GM12878 (cell line): Measurements from ENCODE around the gene CD2. TPM values are rescaled to one million over a fixed set of nuclear protein-coding genes. Genes with fewer than 3 reads are reported as not detected.

Experiments
- ATAC-seq: fragments of 200-7000 bp; cut with Tn5 transposase; 3 replicates; pipeline ENCODE4 v1.9.1; 2020; ENCODE audit warnings: mild to moderate bottlenecking, moderate library complexity
- BruUV-seq: library from RNA; stranded (reverse); fragments of 400-500 nt; replicated peaks from 2 replicates; lab custom pipeline; 2021; lab: Mats Ljungman, UMichigan
- CTCF ChIA-PET: fragments of 300-600 bp; sonication (Branson Sonifier 250); formaldehyde crosslinking; extraction: SDS; loops from one replicate; lab custom pipeline; 2021; ENCODE audit warnings: inconsistent platforms; lab: Yijun Ruan, JAX
- POLR2A ChIA-PET: fragments of 350-600 bp; formaldehyde crosslinking; extraction: SDS; loops from one replicate; lab custom pipeline; 2021; ENCODE audit warnings: inconsistent platforms; lab: Charles Lee
- RAD21 ChIA-PET: fragments of 300-600 bp; sonication (Branson Sonifier 250); formaldehyde crosslinking; loops from one replicate; lab custom pipeline; 2023; ENCODE audit warnings: antibody characterized with exemption; ENCODE audit not compliant: unreplicated experiment; lab: Charles Lee
- SMC1A ChIA-PET: fragments of 300-600 bp; sonication (Branson Sonifier 250); formaldehyde crosslinking; loops from one replicate; lab custom pipeline; 2023; ENCODE audit not compliant: unreplicated experiment, uncharacterized antibody; lab: Charles Lee
- DNase-seq: peaks from one replicate; pipeline ENCODE4 v3.0.0-alpha.2; 2011; ENCODE audit warnings: low read depth, low spot score
- FAIRE-seq: peaks from 3 replicates; lab custom pipeline; 2011; peaks lifted over from hg19 to GRCh38; lab: Jason Lieb, UNC
- H2AFZ ChIP-seq: 2 replicates; pipeline ENCODE4 v1.6.0; 2011; ENCODE audit warnings: low read depth, low read length, control low read depth; ENCODE audit not compliant: control insufficient read depth
- H3K27ac ChIP-seq: 2 replicates; pipeline ENCODE4 v1.5.1; 2011; ENCODE audit warnings: control low read depth; ENCODE audit not compliant: control insufficient read depth, insufficient read depth
- H3K27me3 ChIP-seq, 2 experiments: replicated peaks in 1 of 2; 2 replicates each; pipeline versions ENCODE4 v1.6.0 to v1.6.1; 2011; ENCODE audit warnings: low read length in 1 of 2; ENCODE audit not compliant: control insufficient read depth in 2 of 2, insufficient read depth in 2 of 2
- H3K36me3 ChIP-seq, 2 experiments: 2 replicates each; pipeline ENCODE4 v1.5.1; 2011; ENCODE audit warnings: low read length in 1 of 2; ENCODE audit not compliant: control insufficient read depth in 2 of 2, insufficient read depth in 2 of 2
- H3K4me1 ChIP-seq: 2 replicates; pipeline ENCODE4 v1.6.1; 2011; ENCODE audit warnings: mild to moderate bottlenecking, low read length, moderate library complexity, mixed read lengths; ENCODE audit not compliant: control insufficient read depth, insufficient read depth
- H3K4me2 ChIP-seq: 2 replicates; pipeline ENCODE4 v1.6.0; 2011; ENCODE audit warnings: control low read depth; ENCODE audit not compliant: control insufficient read depth, insufficient read depth
- H3K4me3 ChIP-seq: fragments of 200-600 bp; sonication (generic); 2 replicates; pipeline ENCODE4 v1.5.1; 2016
- H3K79me2 ChIP-seq: 2 replicates; pipeline ENCODE4 v1.6.0; 2011; ENCODE audit warnings: low read length; ENCODE audit not compliant: control insufficient read depth, insufficient read depth
- H3K9ac ChIP-seq: 2 replicates; pipeline ENCODE4 v1.8.0; 2011; ENCODE audit warnings: low read length, control low read depth, mixed read lengths; ENCODE audit not compliant: control insufficient read depth, insufficient read depth
- H3K9me3 ChIP-seq: replicated peaks from 3 replicates; pipeline ENCODE4 v1.5.1; 2011; ENCODE audit warnings: mild to moderate bottlenecking, low read length; ENCODE audit not compliant: control insufficient read depth, insufficient read depth
- H4K20me1 ChIP-seq: 2 replicates; pipeline ENCODE4 v1.6.0; 2011; ENCODE audit not compliant: control insufficient read depth, insufficient read depth
- CHD2 ChIP-seq: IDR thresholded peaks from 2 replicates; pipeline ENCODE4 v1.6.1; 2011; ENCODE audit warnings: low read depth, low read length, improper control_type of control experiment, borderline replicate concordance
- JUND ChIP-seq: IDR thresholded peaks from 2 replicates; pipeline ENCODE4 v1.6.1; 2012; ENCODE audit warnings: low read depth, mild to moderate bottlenecking, low read length, improper control_type of control experiment, moderate library complexity
- WGBS: methylation state at CpG from one replicate; pipeline ENCODE4 v1.1.6; 2016; ENCODE audit warnings: low lambda C conversion rate; ENCODE audit not compliant: insufficient replicate concordance, insufficient coverage; ENCODE audit errors: missing lambda C conversion rate; 5-methylcytosine and 5-hydroxymethylcytosine counted together
- in situ Hi-C: fragments of 300-500 bp; cut with MboI; formaldehyde crosslinking; loops from 9 replicates; pipeline ENCODE4 v1.14.3; 2018; ENCODE audit warnings: mixed read lengths
- intact Hi-C: fragments of 100-400 bp; cut with micrococcal nuclease; formaldehyde crosslinking; loops from one replicate; pipeline ENCODE4 v1.14.2; 2022; ENCODE audit not compliant: unreplicated experiment
- polyA plus RNA-seq, 11 experiments: library from polyadenylated mRNA; depleted of rRNA in 4 of 11; unstranded in 6 of 11; stranded (reverse) in 5 of 11; fragments of >200 nt; fragmentation: Nextera tagmentation in 4 of 11; fragmentation: Illumina TruSeq in 1 of 11; extraction: Ambion mirVana in 4 of 11; extraction: Trizol in 1 of 11; gene quantifications; 1 replicate in 1 of 11; 2 replicates in 10 of 11; pipeline versions ENCODE4 v1.2.1 to v1.2.3, GENCODE V29; 2011 to 2016; ENCODE audit warnings: inconsistent platforms in 2 of 11, missing spikeins in 2 of 11, low read depth in 1 of 11
- total RNA-seq, 4 experiments: library from RNA; depleted of rRNA in 3 of 4; stranded (reverse); fragments of >200 nt in 3 of 4; fragmentation: Illumina TruSeq in 1 of 4; extraction: Trizol in 1 of 4; gene quantifications; 2 replicates each; pipeline versions ENCODE4 v1.2.1 to v1.2.3, GENCODE V29; 2013 to 2021
- TF ChIP-seq, protein P1 (sequence below): fragments of 450-650 bp; IDR thresholded peaks from 2 replicates; pipeline ENCODE4 v1.6.1; 2016; ENCODE audit warnings: mild to moderate bottlenecking, moderate library complexity, borderline replicate concordance
- TF ChIP-seq, protein P2 (sequence below): IDR thresholded peaks from 2 replicates; pipeline ENCODE4 v1.6.1; 2011; ENCODE audit warnings: low read depth, mild to moderate bottlenecking, low read length, moderate library complexity, borderline replicate concordance; ENCODE audit errors: extremely low read depth
- TF ChIP-seq, protein P3 (sequence below): fragments of 450-650 bp; IDR thresholded peaks from 2 replicates; pipeline ENCODE4 v1.6.1; 2017; ENCODE audit warnings: antibody characterized with exemption, mild to moderate bottlenecking, moderate library complexity

Gene CD2
- total and polyA plus RNA-seq, 10 of the 15 experiments (the other 5 are each of a cell fraction or from before 2014, with no cell fraction given) = 0.15 to 4.3 (median 2.8) TPM

DNA sequence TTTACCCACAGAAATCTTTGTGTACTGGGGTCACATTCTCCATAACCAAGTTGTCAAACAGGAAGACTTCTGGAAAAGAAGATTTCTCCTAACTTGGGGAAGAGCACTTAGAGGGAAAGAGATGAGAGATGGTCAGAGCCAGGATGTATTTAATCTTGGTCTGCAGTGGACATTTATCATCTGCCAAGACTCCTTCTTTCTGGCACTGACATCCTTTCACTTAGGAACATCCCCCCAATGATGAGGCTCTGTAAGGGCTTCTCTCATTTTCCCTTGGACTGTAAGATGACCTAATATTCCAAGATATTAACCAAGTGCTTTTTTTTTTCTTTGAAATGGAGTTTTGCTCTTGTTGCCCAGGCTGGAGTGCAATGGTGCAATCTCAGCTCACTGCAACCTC lies 47.4 kb upstream of the CD2 start (continued):
- TF ChIP-seq, protein P1, sequence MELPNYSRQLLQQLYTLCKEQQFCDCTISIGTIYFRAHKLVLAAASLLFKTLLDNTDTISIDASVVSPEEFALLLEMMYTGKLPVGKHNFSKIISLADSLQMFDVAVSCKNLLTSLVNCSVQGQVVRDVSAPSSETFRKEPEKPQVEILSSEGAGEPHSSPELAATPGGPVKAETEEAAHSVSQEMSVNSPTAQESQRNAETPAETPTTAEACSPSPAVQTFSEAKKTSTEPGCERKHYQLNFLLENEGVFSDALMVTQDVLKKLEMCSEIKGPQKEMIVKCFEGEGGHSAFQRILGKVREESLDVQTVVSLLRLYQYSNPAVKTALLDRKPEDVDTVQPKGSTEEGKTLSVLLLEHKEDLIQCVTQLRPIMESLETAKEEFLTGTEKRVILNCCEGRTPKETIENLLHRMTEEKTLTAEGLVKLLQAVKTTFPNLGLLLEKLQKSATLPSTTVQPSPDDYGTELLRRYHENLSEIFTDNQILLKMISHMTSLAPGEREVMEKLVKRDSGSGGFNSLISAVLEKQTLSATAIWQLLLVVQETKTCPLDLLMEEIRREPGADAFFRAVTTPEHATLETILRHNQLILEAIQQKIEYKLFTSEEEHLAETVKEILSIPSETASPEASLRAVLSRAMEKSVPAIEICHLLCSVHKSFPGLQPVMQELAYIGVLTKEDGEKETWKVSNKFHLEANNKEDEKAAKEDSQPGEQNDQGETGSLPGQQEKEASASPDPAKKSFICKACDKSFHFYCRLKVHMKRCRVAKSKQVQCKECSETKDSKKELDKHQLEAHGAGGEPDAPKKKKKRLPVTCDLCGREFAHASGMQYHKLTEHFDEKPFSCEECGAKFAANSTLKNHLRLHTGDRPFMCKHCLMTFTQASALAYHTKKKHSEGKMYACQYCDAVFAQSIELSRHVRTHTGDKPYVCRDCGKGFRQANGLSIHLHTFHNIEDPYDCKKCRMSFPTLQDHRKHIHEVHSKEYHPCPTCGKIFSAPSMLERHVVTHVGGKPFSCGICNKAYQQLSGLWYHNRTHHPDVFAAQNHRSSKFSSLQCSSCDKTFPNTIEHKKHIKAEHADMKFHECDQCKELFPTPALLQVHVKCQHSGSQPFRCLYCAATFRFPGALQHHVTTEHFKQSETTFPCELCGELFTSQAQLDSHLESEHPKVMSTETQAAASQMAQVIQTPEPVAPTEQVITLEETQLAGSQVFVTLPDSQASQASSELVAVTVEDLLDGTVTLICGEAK = no peak
- TF ChIP-seq, protein P2, sequence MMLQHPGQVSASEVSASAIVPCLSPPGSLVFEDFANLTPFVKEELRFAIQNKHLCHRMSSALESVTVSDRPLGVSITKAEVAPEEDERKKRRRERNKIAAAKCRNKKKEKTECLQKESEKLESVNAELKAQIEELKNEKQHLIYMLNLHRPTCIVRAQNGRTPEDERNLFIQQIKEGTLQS = no peak
- TF ChIP-seq JUND = no peak
- no peak for TF ChIP-seq CHD2

DNA sequence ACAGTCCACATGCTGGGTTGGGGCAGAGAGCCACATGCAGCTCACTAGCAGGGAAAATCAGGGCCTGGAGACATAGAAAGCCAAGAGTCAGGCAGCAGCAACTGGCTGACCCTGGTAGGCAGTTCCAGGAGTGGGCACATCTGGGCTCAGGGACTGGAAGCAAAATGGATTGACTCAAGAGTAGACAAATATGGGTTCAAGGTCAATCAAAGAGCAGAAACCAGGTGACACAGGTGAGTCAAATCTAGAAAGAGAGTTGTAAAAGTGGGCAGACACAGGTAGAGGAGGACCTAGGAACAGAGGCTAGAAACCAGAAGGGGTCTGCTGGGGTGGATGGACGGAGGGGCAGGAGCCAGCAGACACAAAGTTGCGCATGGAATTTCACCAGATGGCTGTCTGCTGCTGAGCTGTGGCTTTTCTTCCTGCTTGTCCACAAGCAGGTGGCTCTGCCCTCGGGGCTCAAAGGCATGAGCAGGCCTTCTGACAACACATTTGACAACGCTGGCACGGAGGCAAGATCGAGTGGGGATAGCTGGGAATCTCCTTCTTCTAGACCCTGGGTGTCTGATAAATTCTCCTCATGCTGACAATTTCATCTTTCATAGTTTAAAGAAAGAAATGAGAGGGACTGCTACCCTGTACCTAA lies 45.9 kb upstream of the CD2 start:
- WGBS = 32% methylated on average over 6 of the region's 6 CpGs
- no peak for DNase-seq
- no peak for FAIRE-seq
- RAD21 ChIA-PET = no interaction called here
- H3K36me3 ChIP-seq = no peaks in the 10 kb centered on the region
- SMC1A ChIA-PET = interaction anchor here (0.6 to 1.8 kb wide), 4 partner anchors 18 to 546 kb away, joined by 3 to 6 read pairs (median 4); no protein-coding TSS in a partner anchor
- no peak overlapping the region for H3K4me3 ChIP-seq
- intact Hi-C loops = no loop called here
- in situ Hi-C loops = no loop called here
- TF ChIP-seq, protein P3, sequence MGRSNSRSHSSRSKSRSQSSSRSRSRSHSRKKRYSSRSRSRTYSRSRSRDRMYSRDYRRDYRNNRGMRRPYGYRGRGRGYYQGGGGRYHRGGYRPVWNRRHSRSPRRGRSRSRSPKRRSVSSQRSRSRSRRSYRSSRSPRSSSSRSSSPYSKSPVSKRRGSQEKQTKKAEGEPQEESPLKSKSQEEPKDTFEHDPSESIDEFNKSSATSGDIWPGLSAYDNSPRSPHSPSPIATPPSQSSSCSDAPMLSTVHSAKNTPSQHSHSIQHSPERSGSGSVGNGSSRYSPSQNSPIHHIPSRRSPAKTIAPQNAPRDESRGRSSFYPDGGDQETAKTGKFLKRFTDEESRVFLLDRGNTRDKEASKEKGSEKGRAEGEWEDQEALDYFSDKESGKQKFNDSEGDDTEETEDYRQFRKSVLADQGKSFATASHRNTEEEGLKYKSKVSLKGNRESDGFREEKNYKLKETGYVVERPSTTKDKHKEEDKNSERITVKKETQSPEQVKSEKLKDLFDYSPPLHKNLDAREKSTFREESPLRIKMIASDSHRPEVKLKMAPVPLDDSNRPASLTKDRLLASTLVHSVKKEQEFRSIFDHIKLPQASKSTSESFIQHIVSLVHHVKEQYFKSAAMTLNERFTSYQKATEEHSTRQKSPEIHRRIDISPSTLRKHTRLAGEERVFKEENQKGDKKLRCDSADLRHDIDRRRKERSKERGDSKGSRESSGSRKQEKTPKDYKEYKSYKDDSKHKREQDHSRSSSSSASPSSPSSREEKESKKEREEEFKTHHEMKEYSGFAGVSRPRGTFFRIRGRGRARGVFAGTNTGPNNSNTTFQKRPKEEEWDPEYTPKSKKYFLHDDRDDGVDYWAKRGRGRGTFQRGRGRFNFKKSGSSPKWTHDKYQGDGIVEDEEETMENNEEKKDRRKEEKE = no peak
- no peak for ATAC-seq
- no peaks in the 10 kb centered on the region for H3K4me1 ChIP-seq
- CTCF ChIA-PET = interaction anchor here (0.6 to 1.0 kb wide), 4 partner anchors 10 to 223 kb away, joined by 3 to 4 read pairs (median 4); no protein-coding TSS in a partner anchor
- H3K9ac ChIP-seq = no peak overlapping the region
- H3K27me3 ChIP-seq = no peaks in the 10 kb centered on the region
- BruUV-seq = no TSS peak
- H3K27ac ChIP-seq = no peak overlapping the region
- POLR2A ChIA-PET = interaction anchor here (0.6 to 0.9 kb wide), 2 partner anchors 41 to 275 kb away, joined by 3 to 4 read pairs; partner anchors contain the start of gene IGSF3
- H4K20me1 ChIP-seq = no peaks in the 10 kb centered on the region; the same call in 1 of the 2 replicates
- H3K79me2 ChIP-seq = no peaks in the 10 kb centered on the region
- no peaks in the 10 kb centered on the region for H3K9me3 ChIP-seq
- no peak overlapping the region for H2AFZ ChIP-seq
- no peak overlapping the region for H3K4me2 ChIP-seq
